Vagina (tissue), 2 donors: Measurements from ENCODE around the gene SGCA. TPM values are rescaled to one million over a fixed set of nuclear protein-coding genes. Genes with fewer than 3 reads are reported as not detected.

Source experiments
- DNase-seq, 2 donors: peaks; one replicate each; pipeline ENCODE4 v3.0.0-alpha.2; 2017; ENCODE audit errors: extremely low spot score in 2 of 2
- H3K27ac ChIP-seq: fragments of 200-600 bp; sonication (generic); one replicate; pipeline ENCODE4 v1.5.1; 2019
- H3K27me3 ChIP-seq: fragments of 200-600 bp; sonication (generic); one replicate; pipeline ENCODE4 v1.5.1; 2019
- H3K36me3 ChIP-seq, 2 donors: fragments of 200-600 bp; sonication (generic); one replicate each; pipeline ENCODE4 v1.5.1; 2017 to 2019
- H3K4me1 ChIP-seq: fragments of 200-600 bp; sonication (generic); one replicate; pipeline ENCODE4 v1.5.1; 2019
- H3K4me3 ChIP-seq, 2 donors: fragments of 200-600 bp; sonication (generic); 1 replicate in 1 of 2; 2 replicates in 1 of 2; pipeline ENCODE4 v1.5.1; 2016 to 2019
- H3K9me3 ChIP-seq: fragments of 200-600 bp; sonication (generic); one replicate; pipeline ENCODE4 v1.5.1; 2019
- POLR2A ChIP-seq, 2 donors: fragments of 450-650 bp; IDR thresholded peaks; one replicate each; pipeline ENCODE4 v1.6.1; 2017; ENCODE audit warnings: antibody characterized with exemption in 2 of 2, mild to moderate bottlenecking in 2 of 2, moderate library complexity in 2 of 2
- POLR2AphosphoS5 ChIP-seq, 2 donors: sonication (generic); formaldehyde crosslinking; IDR thresholded peaks; one replicate each; pipeline ENCODE4 v1.9.0; 2017; ENCODE audit warnings: antibody characterized with exemption in 2 of 2, mild to moderate bottlenecking in 2 of 2, low read depth in 1 of 2; ENCODE audit not compliant: insufficient read depth in 1 of 2
- intact Hi-C: fragments of 100-400 bp; cut with DNase I; formaldehyde crosslinking; loops from one replicate; pipeline ENCODE4 v1.15.1; 2023
- total RNA-seq: library from RNA; depleted of rRNA; stranded (reverse); fragments of >200 nt; gene quantifications from one replicate; pipeline ENCODE4 v1.2.3, GENCODE V29; 2016
- TF ChIP-seq, protein P1 (sequence below), 3 experiments: fragments of 450-650 bp in 2 of 3; fragments of 200-600 bp in 1 of 3; sonication (generic) in 1 of 3; IDR thresholded peaks; one replicate each; pipeline ENCODE4 v1.5.1; 2017 to 2019; ENCODE audit warnings: antibody characterized with exemption in 3 of 3, mild to moderate bottlenecking in 2 of 3, moderate library complexity in 2 of 3

The SGCA gene
- total RNA-seq, 1 donor from 2014 or later, result 2.2 TPM

DNA sequence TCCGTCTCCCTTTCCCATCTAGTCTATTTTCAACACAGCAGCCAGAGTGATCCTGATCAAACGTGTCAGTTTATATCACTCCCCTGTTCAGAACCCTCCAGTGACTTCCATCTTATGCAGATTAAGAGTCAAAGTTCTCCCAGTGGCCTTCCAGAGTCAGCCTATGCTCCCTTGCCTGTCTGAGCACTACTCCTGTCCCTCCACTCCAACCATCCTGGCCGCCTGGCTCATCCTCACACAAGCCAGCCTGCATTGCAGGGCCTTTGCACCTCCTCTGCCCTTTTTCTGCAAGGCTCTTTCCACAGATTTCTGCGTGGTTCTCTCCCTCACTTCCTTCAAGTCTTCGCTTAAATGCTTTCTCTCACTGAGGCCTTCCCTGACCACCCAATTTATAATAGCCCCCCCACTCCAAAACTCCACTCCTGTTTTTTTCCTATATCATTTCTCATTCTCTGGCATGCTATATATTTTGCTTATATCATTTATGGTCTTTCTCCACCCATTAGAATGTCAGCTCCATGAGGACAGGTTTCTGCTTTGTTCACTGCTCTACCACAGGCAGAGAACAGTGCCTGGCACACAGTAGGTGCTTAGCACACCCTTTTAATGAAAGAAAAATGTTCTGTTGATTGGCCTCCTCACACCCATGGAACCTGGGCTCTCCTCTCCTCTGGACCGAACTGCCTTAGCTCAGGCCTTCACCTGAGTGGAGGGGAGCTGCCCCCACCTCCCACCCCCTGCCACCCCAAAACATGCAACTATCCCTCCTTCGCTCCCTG, 45.1 kb upstream of the SGCA start:
- no peak for DNase-seq
- H3K36me3 ChIP-seq, result no peaks in the 10 kb centered on the region
- intact Hi-C loops, result no loop called here
- no peaks in the 10 kb centered on the region for H3K9me3 ChIP-seq
- TF ChIP-seq POLR2AphosphoS5 (IDR thresholded peaks at IDR 0.05; ENCODE audit: insufficient read depth in 1 of 2, low read depth in 1 of 2), result no peak
- TF ChIP-seq, protein P1, sequence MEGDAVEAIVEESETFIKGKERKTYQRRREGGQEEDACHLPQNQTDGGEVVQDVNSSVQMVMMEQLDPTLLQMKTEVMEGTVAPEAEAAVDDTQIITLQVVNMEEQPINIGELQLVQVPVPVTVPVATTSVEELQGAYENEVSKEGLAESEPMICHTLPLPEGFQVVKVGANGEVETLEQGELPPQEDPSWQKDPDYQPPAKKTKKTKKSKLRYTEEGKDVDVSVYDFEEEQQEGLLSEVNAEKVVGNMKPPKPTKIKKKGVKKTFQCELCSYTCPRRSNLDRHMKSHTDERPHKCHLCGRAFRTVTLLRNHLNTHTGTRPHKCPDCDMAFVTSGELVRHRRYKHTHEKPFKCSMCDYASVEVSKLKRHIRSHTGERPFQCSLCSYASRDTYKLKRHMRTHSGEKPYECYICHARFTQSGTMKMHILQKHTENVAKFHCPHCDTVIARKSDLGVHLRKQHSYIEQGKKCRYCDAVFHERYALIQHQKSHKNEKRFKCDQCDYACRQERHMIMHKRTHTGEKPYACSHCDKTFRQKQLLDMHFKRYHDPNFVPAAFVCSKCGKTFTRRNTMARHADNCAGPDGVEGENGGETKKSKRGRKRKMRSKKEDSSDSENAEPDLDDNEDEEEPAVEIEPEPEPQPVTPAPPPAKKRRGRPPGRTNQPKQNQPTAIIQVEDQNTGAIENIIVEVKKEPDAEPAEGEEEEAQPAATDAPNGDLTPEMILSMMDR (IDR thresholded peaks at IDR 0.05), result no peak
- TF ChIP-seq POLR2A (IDR thresholded peaks at IDR 0.05), result no peak
- H3K27ac ChIP-seq, result no peak overlapping the region
- H3K4me1 ChIP-seq, result peaks cover 11% of the 10 kb centered on the region
- no peak overlapping the region for H3K4me3 ChIP-seq
- H3K27me3 ChIP-seq, result no peaks in the 10 kb centered on the region

DNA sequence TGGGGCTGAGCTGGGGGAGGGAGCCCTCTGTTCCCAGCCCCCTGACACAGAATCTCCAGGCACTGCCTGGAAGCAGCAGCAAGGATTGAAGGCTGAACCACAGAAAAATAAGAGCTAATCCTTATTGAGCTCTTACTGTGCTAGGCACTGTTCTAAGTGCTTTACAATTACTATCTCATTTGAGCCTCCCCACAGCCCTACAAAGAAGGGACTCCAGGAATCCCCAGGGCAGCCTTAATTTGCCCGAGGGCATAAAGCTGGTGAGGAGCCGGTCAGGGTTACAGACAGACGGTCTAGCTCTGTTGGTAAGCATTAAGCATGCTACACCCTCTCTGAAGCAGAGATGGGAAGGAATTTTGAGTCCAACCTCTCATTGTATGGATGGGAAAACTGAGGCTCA, 42.9 kb upstream of the SGCA start:
- Histone ChIP-seq H3K4me1 (peaks cover 2% of the 10 kb centered on the region), H3K27ac (no peak overlapping the region), H3K27me3 (no peaks in the 10 kb centered on the region), H3K36me3 (no peaks in the 10 kb centered on the region), H3K4me3 (no peak overlapping the region), H3K9me3 (no peaks in the 10 kb centered on the region)
- intact Hi-C loops, result no loop called here
- DNase-seq, result no peak
- TF ChIP-seq, protein P1 (IDR thresholded peaks at IDR 0.05), result no peak
- TF ChIP-seq POLR2AphosphoS5 (IDR thresholded peaks at IDR 0.05; ENCODE audit: insufficient read depth in 1 of 2, low read depth in 1 of 2), result no peak
- no peak for TF ChIP-seq POLR2A (IDR thresholded peaks at IDR 0.05)

DNA sequence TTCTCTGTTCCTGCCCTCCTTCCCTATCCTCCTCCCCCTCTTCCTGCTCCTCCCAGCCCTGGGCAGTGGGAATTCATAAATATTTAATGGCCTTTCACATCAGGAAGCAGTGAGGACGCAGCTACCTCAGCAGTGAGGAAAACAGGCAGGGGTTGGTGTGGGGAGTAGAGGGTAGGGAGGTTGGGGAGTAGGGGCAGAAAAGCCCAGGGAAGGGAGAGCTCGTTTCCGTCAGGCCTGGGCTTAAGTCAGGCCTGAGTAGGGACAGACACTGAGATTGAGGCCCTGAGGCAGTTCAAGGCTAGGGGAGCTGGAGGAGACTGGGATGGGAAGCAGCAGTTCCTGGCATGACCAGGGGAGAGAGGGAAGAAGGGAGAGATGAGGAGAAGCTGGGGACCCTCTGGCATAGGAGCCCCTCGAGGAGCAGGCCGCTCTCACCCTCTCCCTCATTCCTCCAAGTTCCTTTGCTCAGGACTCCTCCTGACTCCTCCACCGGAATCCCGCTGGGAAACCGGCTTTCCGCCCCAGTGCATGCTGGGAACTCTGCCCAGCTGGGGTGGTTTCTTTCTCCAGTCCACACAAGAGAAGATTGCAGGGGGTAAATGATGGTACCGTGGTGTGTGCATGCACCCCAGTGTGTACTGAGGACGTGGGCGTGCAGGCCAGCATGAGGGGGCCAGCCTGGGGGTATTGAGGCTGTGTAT, 42.0 kb upstream of the SGCA start:
- Histone ChIP-seq H3K9me3 (no peaks in the 10 kb centered on the region), H3K4me1 (peaks cover 11% of the 10 kb centered on the region), H3K4me3 (no peak overlapping the region), H3K27ac (no peak overlapping the region), H3K36me3 (no peaks in the 10 kb centered on the region), H3K27me3 (no peaks in the 10 kb centered on the region)
- TF ChIP-seq POLR2AphosphoS5 (IDR thresholded peaks at IDR 0.05; ENCODE audit: insufficient read depth in 1 of 2, low read depth in 1 of 2) (no peak), POLR2A (IDR thresholded peaks at IDR 0.05) (no peak)
- TF ChIP-seq, protein P1 (IDR thresholded peaks at IDR 0.05), result no peak
- intact Hi-C loops, result no loop called here
- DNase-seq, result no peak

DNA sequence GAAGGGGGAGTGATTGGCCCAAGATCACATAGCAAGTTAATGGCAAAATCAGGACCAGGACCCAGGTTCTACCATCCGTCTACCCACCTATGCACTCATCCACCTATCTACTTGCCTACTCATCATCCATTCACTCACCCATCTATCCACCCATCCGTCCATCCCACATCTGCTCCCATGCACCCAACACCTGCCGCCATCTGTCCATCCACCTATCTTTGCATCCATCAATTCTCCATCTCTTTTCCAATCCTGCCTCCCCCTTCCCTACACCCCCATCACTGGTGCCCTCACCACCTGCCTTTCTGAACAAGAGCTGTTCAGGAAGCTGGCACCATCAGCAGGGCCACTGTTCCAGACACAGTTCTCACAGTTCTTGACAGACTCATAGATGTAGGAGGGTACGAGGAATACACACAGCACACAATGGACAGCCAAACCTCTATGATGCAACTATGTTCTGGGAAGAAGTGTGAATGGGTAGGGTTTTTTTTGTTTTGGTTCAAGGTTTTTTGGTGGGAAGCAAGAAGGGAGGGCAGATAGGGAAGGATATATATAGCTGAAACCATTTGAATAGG, 40.3 kb upstream of the SGCA start:
- peaks cover 28% of the 10 kb centered on the region for H3K4me1 ChIP-seq

DNA sequence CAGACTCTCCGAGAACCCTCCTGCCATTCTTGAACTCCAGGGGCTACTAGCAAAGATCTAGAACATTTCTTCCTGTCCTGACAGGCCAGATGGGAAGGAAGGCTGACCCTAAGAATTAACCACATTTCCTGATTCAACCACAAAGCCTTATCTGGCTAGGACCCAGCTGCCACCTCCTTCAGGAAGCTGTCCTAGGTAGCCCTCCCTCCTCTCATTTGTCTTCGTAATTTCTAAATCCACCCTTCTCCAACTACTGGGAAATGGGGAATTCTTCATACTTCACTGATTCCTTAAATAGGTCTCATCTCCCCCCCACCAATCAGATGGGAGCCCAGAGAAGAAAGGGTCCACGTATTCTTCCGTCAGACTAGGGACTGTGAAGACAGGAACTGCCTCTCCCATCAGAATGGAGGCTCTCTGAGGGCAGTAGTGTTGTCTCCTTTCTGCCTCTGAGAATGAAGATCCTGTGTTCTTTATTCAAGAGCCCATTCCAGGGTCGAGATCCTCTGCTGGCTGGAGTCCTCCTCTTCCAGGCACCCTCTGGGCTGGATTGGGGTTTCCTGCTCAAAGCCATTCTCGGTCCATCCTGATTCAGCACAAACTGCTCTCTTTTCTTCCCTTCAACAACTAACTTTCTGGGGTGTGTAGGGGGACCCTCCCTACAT, 38.0 kb upstream of the SGCA start:
- H3K4me1 ChIP-seq, result peaks cover 29% of the 10 kb centered on the region
- intact Hi-C loops, result no loop called here
- no peaks in the 10 kb centered on the region for H3K36me3 ChIP-seq
- no peaks in the 10 kb centered on the region for H3K27me3 ChIP-seq
- DNase-seq, result no peak
- TF ChIP-seq, protein P1 (IDR thresholded peaks at IDR 0.05), result no peak
- TF ChIP-seq POLR2A (IDR thresholded peaks at IDR 0.05), result no peak
- no peak for TF ChIP-seq POLR2AphosphoS5 (IDR thresholded peaks at IDR 0.05; ENCODE audit: insufficient read depth in 1 of 2, low read depth in 1 of 2)
- H3K27ac ChIP-seq, result no peak overlapping the region
- no peaks in the 10 kb centered on the region for H3K9me3 ChIP-seq
- no peak overlapping the region for H3K4me3 ChIP-seq

More for the DNA sequence above, 40.3 kb upstream of the SGCA start:
- TF ChIP-seq POLR2AphosphoS5 (IDR thresholded peaks at IDR 0.05; ENCODE audit: insufficient read depth in 1 of 2, low read depth in 1 of 2), result no peak
- no peak overlapping the region for H3K4me3 ChIP-seq
- H3K36me3 ChIP-seq, result no peaks in the 10 kb centered on the region
- intact Hi-C loops, result no loop called here
- no peaks in the 10 kb centered on the region for H3K9me3 ChIP-seq
- no peak for DNase-seq
- H3K27ac ChIP-seq, result no peak overlapping the region
- H3K27me3 ChIP-seq, result no peaks in the 10 kb centered on the region
